Panc1 (cell line): Measurements from ENCODE around the gene REXO2.

Experiments used
- CTCF ChIP-seq: fragments of 450-650 bp; IDR thresholded peaks from 2 replicates; pipeline ENCODE4 v1.5.1; 2017; ENCODE audit warnings: mild to moderate bottlenecking
- POLR2AphosphoS5 ChIP-seq: IDR thresholded peaks from 2 replicates; pipeline ENCODE4 v1.6.1; 2012; ENCODE audit warnings: mild to moderate bottlenecking, low read depth, low read length, moderate library complexity
- TCF7L2 ChIP-seq: IDR thresholded peaks from 2 replicates; pipeline ENCODE4 v1.6.1; 2011; ENCODE audit warnings: mild to moderate bottlenecking, low read depth, low read length, inconsistent platforms

DNA sequence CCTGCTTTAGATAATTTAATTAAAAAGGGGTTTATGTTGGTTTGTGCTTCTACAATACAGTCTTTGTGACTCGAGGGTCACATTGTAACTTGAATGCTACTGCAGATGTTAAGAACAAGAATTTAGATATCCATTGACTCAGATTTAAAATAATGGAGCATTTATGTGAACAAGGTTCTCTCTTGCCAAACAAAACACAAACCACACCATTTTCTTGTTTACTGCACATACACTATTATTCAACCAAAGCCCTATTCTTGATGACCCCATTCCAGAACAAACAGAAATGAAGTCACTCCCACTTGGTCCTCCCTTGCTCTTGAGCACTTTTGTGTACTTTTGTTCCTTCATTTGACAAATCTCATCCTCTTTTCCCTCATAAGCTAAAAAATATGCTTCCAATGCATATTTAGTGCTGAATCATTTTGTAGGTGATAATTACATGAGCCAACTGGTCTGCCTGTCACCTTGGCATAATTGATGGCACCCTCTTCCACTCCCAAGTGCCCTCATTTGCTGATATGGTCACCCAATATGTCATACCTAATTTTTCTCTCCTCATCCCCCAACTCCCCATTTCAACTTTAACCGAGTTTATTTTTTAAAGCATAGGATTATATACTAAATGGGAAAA is 41.8 kb upstream of the REXO2 start:
- no peak for TF ChIP-seq TCF7L2
- no peak for TF ChIP-seq CTCF
- TF ChIP-seq POLR2AphosphoS5, result peak; percentile 31; the same call in 1 of the 2 replicates
